HFF-Myc (cell line): ENCODE measurements around the gene COL6A5.

Source experiments
- DNase-seq: peaks from one replicate; pipeline ENCODE4 v3.0.0-alpha.2; 2011; ENCODE audit warnings: low read depth; ENCODE audit errors: extremely low read depth
- H3K4me3 ChIP-seq: replicated peaks from 2 replicates; pipeline ENCODE4 v1.5.1; 2011; ENCODE audit warnings: low read depth, mild to moderate bottlenecking, control low read depth, low read length
- CTCF ChIP-seq: IDR thresholded peaks from 2 replicates; pipeline ENCODE4 v1.5.1; 2012; ENCODE audit warnings: mild to moderate bottlenecking, low read depth, low read length, control low read depth; ENCODE audit errors: missing control alignments

The COL6A5 gene

GRCh38 chr3:130488769-130489450 lies 143.4 kb downstream of the COL6A5 start:
- no peak for DNase-seq
- H3K4me3 ChIP-seq = no peak overlapping the region
- no peak for TF ChIP-seq CTCF

- TF ChIP-seq CTCF = no peak
- no peak for DNase-seq
Observed at GRCh38 chr3:130490241-130490640, 144.8 kb downstream of the COL6A5 start.

DNA sequence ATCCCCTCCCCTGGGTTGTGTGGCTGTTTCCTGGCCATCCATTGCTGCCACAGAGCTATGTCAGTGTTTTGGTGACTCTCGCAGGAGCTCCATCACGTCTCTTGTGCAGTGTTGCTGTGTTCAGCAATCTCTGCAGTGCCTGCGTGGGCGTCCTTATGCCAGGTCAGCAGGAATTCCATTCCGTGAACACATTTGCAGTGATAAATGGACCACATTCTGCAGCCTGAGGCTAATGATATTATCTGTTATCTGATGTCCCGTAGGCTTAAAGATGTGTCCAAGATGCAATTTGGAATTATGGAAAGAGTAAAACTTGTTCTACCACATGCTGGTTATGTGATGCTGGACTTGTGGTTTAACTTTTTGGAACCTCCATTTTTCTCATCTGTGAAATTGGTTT lies 146.0 kb downstream of the COL6A5 start:
- TF ChIP-seq CTCF = no peak
- no peak overlapping the region for H3K4me3 ChIP-seq
- DNase-seq = no peak

More at GRCh38 chr3:130490241-130490640, 144.8 kb downstream of the COL6A5 start:
- H3K4me3 ChIP-seq = no peak overlapping the region

DNA sequence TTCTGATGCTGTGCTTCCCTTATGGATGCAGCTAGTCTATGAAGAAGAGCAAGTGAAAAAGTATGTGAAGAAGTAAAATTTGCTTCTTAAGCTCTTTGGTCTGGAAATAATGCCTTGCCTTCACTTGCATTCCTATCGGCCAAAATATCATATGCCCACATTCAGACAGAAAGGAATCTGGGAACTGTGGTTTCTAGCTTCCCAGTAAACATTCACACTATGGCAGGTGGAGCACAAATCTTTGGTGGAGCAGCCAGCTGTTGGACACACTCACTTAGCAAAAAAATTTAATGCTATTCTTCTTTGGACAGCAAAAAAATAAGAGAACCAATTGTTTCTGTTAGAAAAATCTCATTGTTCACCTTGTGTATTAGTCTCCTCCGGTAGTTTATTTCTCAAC lies 159.2 kb downstream of the COL6A5 start:
- TF ChIP-seq CTCF = no peak
- no peak for DNase-seq
- no peak overlapping the region for H3K4me3 ChIP-seq

GRCh38 chr3:130506031-130506430 lies 160.6 kb downstream of the COL6A5 start:
- no peak for TF ChIP-seq CTCF
- no peak overlapping the region for H3K4me3 ChIP-seq
- DNase-seq = no peak

- H3K4me3 ChIP-seq = no peak overlapping the region
- DNase-seq = no peak
- no peak for TF ChIP-seq CTCF
Observed at GRCh38 chr3:130507746-130508145, 162.3 kb downstream of the COL6A5 start.

GRCh38 chr3:130509008-130509407 lies 163.5 kb downstream of the COL6A5 start:
- no peak for TF ChIP-seq CTCF
- H3K4me3 ChIP-seq = no peak overlapping the region
- DNase-seq = no peak
